Natural killer cell (primary cell): ENCODE data around the gene TEX2. TPM values are rescaled to one million over a fixed set of nuclear protein-coding genes. Genes with fewer than 3 reads are reported as not detected.
"Not testable (repeated sequence)": the region's sequence is repeated elsewhere in the genome, so short reads cannot be mapped to it uniquely, and the experiment has no call there.

Experiments
- ATAC-seq, 3 donors: fragments of 150-1000 bp in 2 of 3; fragments of 200-7000 bp in 1 of 3; cut with Tn5 transposase; 1 replicate in 1 of 3; 2 replicates in 2 of 3; pipeline ENCODE4 v1.10.0; 2021; ENCODE audit warnings: mild to moderate bottlenecking in 2 of 3, moderate library complexity in 2 of 3
- DNase-seq, 2 donors: peaks; one replicate each; pipeline versions ENCODE4 v3.0.0 to v3.0.0-alpha.2; 2013 to 2021; ENCODE audit warnings: mixed read lengths in 1 of 2
- H3K27ac ChIP-seq: one replicate; pipeline ENCODE4 v1.5.1; 2013; ENCODE audit warnings: mild to moderate bottlenecking, low read length
- H3K27me3 ChIP-seq: one replicate; pipeline ENCODE4 v1.6.1; 2013; ENCODE audit warnings: low read length; ENCODE audit not compliant: control insufficient read depth, insufficient read depth
- H3K36me3 ChIP-seq: one replicate; pipeline ENCODE4 v1.6.1; 2013; ENCODE audit warnings: low read length; ENCODE audit not compliant: control insufficient read depth, insufficient read depth
- H3K4me1 ChIP-seq: one replicate; pipeline ENCODE4 v1.6.1; 2013; ENCODE audit warnings: low read length; ENCODE audit not compliant: control insufficient read depth, insufficient read depth
- H3K4me3 ChIP-seq: one replicate; pipeline ENCODE4 v1.5.1; 2013; ENCODE audit warnings: low read length
- H3K9me3 ChIP-seq: one replicate; pipeline ENCODE4 v1.6.1; 2013; ENCODE audit warnings: low read length; ENCODE audit not compliant: control insufficient read depth, insufficient read depth
- H3K27ac Mint-ChIP-seq, 2 donors: one replicate each; pipeline ENCODE4 v1.8.0; 2022; ENCODE audit warnings: mild to moderate bottlenecking in 2 of 2, mixed read lengths in 2 of 2, moderate library complexity in 1 of 2
- H3K27me3 Mint-ChIP-seq, 2 donors: one replicate each; pipeline ENCODE4 v1.8.0; 2022; ENCODE audit warnings: low read depth in 2 of 2, mixed read lengths in 2 of 2
- H3K36me3 Mint-ChIP-seq: one replicate; pipeline ENCODE4 v1.8.0; 2022; ENCODE audit warnings: mixed read lengths
- H3K4me1 Mint-ChIP-seq, 2 donors: one replicate each; pipeline ENCODE4 v1.8.0; 2022; ENCODE audit warnings: mixed read lengths in 2 of 2
- H3K4me3 Mint-ChIP-seq: one replicate; pipeline ENCODE4 v1.8.0; 2022; ENCODE audit warnings: mild to moderate bottlenecking, moderate library complexity, mixed read lengths
- H3K9me3 Mint-ChIP-seq, 2 donors: one replicate each; pipeline ENCODE4 v1.8.0; 2022; ENCODE audit warnings: mixed read lengths in 2 of 2
- CTCF ChIP-seq: fragments of 200-600 bp; IDR thresholded peaks from one replicate; pipeline ENCODE4 v1.8.0; 2022; ENCODE audit warnings: antibody characterized with exemption
- WGBS: methylation state at CpG from one replicate; pipeline ENCODE4 v1.1.7; 2013; ENCODE audit warnings: missing lambda C conversion rate; ENCODE audit not compliant: insufficient coverage; 5-methylcytosine and 5-hydroxymethylcytosine counted together
- intact Hi-C: fragments of 100-400 bp; cut with micrococcal nuclease; formaldehyde crosslinking; loops from one replicate; pipeline ENCODE4 v1.14.2; 2022
- total RNA-seq, 4 donors: library from RNA; stranded (reverse); fragments of 120-200 nt in 1 of 4; gene quantifications; one replicate each; pipeline versions ENCODE4 v1.2.3 to v1.2.4, GENCODE V29; 2013 to 2022

The TEX2 gene
- total RNA-seq, 3 donors from 2014 or later (not counting 1 experiment from before 2014, with no cell fraction given) = 8.3 to 16.3 (median 11.3) TPM

DNA sequence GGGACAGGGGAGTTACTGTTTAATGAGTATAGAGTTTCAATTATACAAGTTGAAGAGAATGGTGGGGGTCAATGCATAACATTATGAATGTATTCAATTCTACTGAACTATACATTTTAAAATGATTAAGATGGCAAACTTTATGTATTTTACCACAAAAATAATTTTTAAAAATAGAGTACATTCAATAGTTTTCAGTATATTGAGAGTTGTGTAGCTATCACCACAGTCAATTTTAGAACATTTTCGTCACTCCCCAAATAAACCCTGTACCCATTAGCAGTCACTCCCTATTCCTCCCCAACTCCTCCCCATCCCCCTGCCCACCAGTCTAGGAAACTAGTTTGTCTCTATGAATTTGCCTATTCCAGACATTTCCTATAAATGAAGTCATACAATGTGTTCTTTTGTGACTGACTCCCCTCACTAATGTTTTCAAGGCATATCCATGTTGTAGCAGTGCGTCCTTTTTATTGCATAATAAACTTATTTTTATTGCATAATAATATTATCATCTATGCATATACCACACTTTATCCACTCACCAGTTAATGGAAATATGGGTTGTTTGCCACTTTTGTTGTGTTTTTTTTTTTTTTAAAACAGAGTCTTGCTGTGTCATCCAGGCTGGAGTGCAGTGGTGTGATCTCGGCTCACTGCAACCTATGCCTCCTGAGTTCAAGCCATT, 80.6 kb downstream of the TEX2 start:
- no peak for DNase-seq
- no peak overlapping the region for H3K4me3 Mint-ChIP-seq
- no peaks in the 10 kb centered on the region for H3K9me3 Mint-ChIP-seq
- TF ChIP-seq CTCF = no peak
- Histone ChIP-seq H3K4me1 (peaks cover 7% of the 10 kb centered on the region), H3K4me3 (no peak overlapping the region), H3K27me3 (no peaks in the 10 kb centered on the region), H3K9me3 (no peaks in the 10 kb centered on the region), H3K36me3 (no peaks in the 10 kb centered on the region), H3K27ac (no peak overlapping the region)
- H3K27ac Mint-ChIP-seq = no peak overlapping the region
- WGBS = 100% methylated on average over 2 of the region's 3 CpGs
- H3K27me3 Mint-ChIP-seq = no peaks in the 10 kb centered on the region
- intact Hi-C loops = no loop called here
- H3K4me1 Mint-ChIP-seq = peaks cover 9% of the 10 kb centered on the region in 2 donors
- H3K36me3 Mint-ChIP-seq = no peaks in the 10 kb centered on the region
- no peak for ATAC-seq

GRCh38 chr17:64180089-64181073, 82.7 kb downstream of the TEX2 start:
- H3K4me1 ChIP-seq = peaks cover 12% of the 10 kb centered on the region

GRCh38 chr17:64179024-64179423, 84.0 kb downstream of the TEX2 start:
- H3K9me3 ChIP-seq, DNase-seq, H3K4me1 Mint-ChIP-seq, H3K27ac Mint-ChIP-seq, H3K27me3 Mint-ChIP-seq, H3K36me3 Mint-ChIP-seq, H3K27me3 ChIP-seq, H3K27ac ChIP-seq, H3K4me3 Mint-ChIP-seq, intact Hi-C loops, H3K4me1 ChIP-seq, ATAC-seq, H3K9me3 Mint-ChIP-seq, H3K4me3 ChIP-seq: not testable (repeated sequence)
- peaks cover 12% of the 10 kb centered on the region for H3K36me3 ChIP-seq
- WGBS = 86% methylated on average over 4 of the region's 4 CpGs

More at GRCh38 chr17:64180089-64181073, 82.7 kb downstream of the TEX2 start:
- WGBS = 75% methylated on average over 7 of the region's 11 CpGs
- no peak overlapping the region for H3K4me3 Mint-ChIP-seq
- peaks cover 9% of the 10 kb centered on the region in 2 donors for H3K4me1 Mint-ChIP-seq
- Histone ChIP-seq H3K4me3 (no peak overlapping the region), H3K36me3 (peaks cover 12% of the 10 kb centered on the region), H3K27me3 (no peaks in the 10 kb centered on the region), H3K9me3 (no peaks in the 10 kb centered on the region), H3K27ac (no peak overlapping the region)
- TF ChIP-seq CTCF = no peak
- DNase-seq (no peak), ATAC-seq (no peak)
- no peaks in the 10 kb centered on the region for H3K27me3 Mint-ChIP-seq
- H3K36me3 Mint-ChIP-seq = no peaks in the 10 kb centered on the region
- intact Hi-C loops = no loop called here
- no peaks in the 10 kb centered on the region for H3K9me3 Mint-ChIP-seq
- no peak overlapping the region for H3K27ac Mint-ChIP-seq
